NOMO-1 treated with dmso at 0.1 percent for 144 hours (cell line): ENCODE data around the gene SIM1.

Source experiments
- DNase-seq: peaks from one replicate; lab custom pipeline; 2025; ENCODE audit not compliant: unreplicated experiment; lab: John Stamatoyannopoulos, UW

The SIM1 gene

DNA sequence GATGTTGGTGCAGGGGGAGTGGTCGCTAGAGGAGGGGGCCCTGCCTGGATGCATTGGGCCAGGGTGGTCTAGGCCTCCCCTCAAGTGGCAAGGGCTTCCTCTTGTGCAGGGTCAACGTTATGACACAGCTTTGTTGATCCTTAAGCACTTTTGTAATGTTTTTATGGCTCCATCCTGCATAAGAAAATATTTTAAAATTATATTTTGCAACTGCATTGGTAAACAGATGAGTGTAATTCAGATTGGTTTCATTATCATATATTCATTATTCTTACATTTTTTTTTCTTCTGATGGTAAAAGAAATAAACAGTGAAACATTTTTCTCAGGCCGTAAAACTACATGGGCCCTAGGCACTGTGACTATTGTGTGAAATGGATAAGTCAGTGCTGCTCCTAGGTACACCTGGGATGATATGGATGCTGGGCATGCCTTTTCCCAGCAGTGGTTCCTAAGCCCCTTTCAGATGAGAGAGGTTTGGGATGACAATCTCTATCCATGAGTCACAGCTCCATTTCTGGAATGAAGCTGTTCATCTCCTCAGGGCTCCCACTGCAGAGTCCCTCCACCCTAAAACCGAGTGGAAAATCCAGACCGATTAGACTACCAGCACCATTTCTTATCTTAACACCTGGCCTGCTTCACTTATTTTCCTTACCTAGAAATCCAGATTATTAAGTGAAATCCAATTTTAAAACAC is 5.8 kb upstream of the SIM1 start:
- DNase-seq = no peak

DNA sequence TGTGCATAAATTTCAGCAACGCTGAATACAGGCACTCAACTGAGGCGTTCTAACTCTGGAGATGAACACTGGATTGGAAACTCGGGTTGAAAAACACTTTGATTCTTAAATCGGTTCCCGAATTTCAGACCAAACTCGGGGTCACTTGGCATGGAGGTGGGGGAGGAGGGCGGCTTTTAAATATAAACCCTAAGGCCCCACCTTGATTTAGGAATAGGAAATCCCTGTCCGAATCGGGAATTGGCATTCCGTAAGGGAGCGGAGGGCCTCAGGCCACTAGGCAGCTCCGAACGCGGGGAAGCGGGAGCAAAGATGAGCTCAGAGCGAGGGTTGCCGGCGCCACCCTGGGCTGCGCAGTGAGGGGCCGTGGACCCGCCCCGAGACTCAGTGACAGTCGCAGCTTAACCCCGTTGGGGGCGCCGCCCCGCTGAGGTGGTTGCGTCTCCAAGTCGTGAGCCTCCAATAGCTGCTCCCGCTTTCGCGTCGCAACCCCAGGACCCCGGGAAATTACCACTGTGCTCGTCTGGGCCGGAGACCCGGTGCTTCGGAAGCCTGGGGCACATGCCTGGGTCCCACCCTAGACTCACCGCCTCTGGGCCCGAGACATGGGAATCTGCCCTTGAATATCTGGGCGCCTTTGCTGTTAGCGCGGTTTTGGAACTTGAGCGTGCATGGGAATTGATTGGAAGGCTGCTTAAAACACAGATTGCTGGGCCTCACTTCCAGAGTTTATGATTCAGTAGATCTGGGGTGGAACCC is 4.6 kb upstream of the SIM1 start:
- DNase-seq = no peak

DNA sequence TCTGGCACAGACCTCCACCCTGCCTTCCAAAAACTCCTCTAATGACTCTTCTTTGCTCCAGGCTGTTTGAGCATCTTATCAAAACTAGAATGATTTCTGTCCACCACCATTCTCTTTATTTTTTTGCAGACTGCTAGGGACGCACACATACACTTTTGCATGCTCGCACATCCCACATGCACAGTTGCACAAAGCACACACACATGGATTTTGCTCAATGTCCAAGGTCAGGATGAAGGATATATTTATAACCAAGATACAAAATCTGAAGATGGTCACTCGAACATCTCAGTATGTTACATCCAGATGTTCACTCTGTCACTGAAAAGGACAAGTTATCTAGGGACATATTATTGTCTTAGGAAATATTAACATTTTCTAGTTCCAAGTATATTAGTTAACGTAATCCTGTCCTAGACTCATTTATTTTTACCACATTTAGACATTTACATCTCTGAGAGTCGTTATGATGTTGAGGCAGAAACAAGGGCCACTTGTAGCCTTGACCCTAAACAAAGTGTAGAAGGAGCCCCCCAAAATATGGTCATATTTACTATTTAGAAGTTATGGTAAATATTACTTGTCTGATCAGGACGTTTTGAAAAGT is 3.4 kb upstream of the SIM1 start:
- DNase-seq = no peak

DNA sequence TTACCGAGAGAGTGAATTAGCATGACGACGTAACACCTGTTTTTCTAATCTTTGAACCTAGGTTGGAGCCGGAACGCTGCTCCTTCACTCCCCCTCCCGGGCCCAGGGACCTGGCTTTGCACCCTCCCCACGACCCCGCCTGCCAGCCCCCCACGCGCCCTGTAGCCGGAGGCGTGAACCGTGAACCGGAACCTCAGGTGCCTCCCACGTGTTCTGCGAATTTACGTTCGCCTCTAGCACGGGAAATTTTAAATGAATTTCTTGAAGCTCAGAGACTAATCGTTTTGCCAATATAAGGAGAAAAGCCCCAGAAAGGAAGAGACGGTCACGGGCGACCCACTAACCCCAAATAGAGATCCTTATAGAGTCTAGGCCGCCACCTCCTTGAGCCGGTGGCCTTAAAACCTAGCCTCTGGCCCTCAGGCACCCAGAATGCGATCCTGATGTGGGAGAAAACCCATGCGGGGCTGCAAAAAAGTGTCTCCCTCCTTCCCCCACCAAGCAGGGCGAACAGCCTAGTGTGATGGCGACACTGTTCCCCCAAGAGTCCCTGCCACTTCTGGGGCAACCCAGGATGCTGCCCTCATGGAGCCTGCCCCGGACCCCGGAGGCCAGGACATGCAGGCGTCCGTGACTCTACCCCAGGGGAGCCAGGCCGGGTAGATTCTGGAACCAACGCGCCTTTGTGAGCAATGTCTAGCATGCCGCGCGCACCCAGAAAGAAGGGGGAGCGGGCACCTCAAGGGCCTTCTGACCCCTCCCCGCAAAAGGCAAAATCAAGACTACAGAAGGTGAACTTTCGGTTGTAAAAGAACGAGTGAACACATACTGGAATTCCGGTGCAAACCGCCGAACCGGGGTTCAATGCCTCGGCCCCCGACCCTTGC is 2.7 kb upstream of the SIM1 start:
- DNase-seq = no peak

DNA sequence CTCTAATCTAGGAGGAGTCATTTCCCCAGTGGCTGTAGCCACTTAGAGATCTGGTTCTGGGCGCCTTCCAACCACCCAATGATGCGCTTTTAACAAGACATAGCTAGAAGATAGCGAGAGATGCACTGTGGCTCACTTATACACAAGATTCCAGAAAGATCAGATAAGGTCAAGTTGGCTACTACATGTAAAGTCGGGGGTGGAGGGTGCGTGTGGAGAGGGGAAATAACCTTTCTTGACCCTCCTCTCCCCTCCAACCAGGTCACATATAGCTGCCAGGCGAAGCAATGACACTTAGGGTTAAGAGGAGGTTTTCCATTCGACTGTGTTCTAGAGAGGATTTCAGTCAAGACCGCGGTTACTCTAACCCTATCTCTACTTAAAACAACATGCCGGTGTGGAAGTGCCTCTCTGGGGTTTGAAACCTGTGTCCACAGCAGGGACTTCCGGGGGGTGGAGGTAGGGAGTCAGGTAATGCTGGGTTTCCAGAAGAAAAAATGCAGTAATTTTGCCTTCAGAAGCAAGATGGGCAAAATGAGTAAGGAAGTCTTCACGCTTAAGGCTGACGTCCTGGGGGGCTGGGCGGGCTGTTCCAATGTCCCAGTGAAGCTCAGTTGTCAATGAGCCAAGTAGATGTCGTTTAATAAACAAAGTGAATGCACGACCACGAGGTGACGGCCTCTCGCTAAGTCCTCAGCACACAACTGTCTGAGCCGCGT is 1.8 kb upstream of the SIM1 start:
- no peak for DNase-seq

DNA sequence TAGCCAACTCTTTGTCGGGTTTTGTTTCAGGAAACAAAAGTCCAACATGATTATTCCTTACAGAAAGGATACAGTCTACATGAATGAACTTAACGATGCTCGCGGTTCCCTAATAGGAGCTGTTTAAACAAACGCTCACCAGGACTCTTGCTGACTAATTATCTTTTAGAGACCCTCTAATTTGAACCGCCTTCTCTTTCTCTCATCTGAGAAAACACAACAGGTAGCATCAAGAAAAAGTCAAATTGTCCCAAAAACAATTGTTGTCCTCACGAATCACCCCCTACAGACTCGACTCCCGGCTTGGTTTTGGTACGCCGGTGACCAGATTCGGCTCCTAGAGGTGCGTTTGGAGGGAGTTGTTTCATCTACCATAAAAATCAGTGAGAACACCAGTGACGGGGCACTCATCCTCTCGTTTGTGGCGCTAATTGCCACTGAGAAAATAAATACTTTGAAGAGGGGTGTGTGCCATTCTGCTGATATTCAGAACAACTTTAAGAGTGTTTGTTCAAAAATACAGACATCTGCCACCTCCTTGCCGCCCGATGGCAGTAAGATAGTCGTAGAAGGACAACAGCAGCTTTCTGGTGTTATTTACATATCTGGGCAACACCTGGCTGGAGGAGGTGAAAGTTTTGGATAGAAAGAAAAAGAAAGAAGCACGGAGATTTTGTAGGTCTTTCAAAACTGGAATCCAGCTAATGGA is 1.1 kb upstream of the SIM1 start:
- DNase-seq = no peak

DNA sequence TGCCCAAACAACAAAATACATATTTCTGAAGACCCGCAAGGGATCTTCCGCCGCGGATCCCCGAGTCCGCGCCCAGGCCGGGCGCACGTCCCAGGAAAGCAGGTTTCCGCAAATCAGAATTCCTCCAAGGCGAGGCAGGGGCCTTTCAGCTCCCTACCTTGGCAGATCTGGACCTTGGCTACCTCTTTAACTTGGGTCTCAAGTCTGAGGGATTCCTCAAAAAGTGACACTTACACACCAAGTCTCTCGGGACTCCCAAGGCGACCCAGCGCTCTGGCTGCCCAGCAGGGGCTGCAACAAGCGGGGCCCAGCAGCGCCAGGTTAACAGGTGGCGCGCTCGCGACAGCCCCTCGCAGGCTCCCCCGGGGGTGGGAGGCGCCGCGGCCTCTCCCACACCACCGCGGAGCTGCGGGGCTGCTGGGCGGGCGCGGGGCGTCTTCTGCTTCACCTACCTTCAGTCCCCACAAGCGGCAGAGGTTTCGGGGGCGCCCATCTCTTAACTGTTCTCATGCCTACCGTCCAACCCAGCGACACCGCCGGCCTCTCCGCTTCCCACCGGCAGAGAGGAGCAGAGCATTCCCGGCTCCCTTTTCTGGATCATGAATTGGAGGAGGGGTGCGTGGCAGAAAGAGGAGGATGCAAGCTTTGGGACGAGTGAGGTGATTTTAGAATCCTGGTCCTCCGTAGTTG is 414 bp downstream of the SIM1 start:
- no peak for DNase-seq

DNA sequence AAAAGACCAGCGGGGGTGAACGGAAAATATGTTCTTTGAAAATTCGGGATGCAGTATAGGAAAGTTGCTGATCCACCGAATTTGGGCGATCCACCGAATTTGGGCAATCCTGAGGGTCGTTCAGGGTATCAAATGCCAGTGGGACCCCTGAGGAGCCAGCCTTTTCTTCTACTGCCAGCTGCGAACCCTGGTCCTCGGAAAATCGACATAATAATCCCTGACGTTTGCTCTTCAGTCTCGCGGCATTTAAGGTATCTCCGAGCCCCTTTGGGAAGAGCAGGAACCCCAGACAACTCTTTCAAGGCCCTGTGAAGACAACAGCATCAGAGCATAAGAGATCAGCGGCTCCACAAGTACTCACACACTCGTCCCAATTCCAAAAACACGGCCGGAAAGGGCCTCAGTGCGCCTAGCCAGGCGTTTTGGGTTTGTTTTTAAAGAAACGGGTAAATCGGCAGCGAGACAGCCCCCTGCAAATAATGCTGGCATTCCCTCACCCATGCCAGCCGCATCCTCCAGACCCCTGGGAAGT is 1.0 kb downstream of the SIM1 start:
- no peak for DNase-seq

DNA sequence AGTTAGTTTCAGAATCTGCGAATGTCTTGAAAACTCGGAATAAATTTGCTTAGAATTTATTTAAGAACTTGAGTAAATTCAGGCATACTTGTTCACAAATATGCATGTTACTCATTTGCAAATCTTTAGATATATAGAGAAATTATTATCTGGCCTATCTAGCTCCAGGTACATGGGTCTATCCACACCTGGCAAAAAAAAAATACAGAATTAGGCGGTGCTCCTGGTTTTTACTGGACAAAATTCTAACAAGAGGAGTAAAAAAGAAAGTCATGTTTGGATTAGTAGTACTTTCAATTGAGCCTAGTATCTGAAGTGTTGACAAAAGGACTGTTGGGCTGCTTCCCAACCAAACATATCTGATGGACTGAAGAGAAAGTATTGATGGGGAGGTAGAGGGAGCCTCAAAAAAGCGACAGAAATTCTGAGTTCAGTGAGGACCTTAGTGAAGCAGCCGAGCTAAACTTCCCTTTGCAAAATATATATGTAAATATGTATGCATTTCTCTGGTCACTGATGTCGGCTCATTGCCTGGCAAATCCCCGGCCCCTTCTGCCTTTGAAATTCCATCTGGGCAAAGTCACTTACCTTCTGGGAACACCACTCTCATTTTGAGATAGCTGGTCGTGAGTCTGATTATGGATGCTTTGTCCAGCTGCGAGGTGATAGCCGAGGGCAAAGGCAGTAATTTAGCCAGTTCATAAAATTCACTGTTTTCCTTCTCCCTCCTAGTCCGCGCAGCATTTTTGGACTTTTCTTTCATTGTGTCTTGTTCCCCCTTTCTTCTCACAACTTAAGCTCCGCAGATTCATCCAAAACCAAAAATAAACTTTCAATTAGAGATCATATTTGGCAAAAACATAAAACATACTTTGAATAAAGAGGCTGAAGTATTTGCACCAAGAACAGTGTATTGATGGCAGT is 1.8 kb downstream of the SIM1 start:
- no peak for DNase-seq

DNA sequence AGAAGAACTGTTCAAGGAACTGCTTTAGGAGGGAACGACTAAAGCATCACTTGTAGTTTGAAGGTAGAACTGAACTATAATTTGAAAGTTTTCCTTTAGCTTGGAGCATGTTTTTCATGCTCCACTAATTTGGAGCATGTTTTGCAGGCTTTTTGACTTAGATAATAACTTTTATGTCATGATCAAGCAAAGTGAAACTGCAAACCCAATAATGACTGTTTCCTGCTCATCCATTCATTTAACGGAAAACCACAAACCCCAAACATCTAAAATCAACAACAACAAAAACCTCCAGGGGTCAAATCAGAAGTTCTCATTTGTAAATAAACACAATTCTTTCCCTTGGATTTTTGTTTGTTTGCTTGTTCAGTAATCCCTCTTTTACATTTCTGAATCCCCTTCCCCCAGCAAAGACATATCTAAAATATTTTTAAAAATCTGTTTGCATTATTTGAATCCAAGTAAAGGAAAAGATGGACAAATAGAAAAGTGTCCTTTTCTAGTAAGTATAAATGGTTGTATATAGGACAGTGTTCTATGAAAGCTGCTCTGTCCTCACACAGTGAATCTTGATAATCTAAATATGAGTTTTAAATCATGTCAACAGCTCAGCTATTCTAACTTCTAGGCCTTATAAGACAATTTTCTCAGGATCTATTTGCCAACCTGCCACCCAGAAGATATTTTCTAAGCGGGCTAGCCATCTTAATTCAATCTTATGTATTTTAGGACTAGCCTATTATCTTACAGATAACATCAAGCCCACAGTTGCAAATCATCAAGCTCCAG is 2.6 kb downstream of the SIM1 start:
- DNase-seq = no peak

DNA sequence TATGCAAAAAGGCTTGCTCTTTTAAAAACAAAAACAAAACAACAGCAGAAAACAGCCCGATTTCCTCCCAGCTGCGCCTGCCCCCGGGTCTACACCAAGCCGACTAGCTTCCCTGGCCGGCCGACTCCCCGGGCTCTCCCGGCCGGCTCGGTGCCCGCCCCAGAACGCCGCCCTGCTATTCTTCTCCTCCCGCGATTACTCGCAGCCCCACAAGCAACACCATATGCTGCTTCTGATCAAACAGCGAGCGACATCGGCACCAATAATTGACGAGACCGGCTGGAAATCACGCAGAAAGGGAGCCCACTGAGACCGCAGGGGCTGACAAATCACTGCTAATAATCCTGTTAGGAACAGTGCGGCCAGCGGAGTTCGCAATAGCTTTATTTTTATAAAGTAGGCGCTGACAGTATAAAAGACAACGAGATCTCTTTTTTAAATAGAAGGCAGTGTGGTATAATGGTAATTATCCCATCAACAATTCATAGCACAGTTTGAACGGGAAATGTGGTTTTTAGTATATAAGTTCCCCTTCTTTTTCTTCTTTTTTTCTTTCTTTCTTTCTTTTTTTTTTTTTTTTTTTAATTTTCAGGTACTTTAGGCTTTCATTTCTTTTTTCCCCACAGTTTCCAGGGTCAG is 3.3 kb downstream of the SIM1 start:
- DNase-seq = no peak

DNA sequence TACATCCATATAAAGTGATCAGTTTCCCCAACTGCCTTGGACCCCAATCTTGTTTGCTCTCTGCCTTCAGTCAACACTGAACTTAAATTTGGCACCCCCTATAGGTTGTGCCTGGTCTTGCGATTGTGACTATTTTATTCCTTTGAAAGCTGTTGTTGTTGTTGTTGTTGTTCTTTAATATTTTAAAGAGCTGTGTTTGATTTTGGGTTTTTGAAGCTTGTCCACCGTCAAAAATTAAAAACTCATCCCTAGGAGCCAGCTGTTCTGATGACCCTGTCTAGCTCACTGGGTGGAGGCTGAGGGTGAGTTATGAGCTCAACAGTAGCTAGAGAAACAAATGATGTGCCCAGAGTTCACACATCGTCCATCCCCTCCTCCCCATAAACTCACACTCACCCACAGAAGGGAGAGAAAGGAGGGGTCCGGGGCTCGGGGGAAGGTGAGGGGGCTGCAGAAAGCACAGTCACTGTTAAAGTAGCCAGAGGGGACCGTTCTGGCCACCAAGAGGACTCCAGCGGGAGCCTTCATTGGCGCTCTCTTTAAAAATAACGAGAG is 4.0 kb downstream of the SIM1 start:
- no peak for DNase-seq

DNA sequence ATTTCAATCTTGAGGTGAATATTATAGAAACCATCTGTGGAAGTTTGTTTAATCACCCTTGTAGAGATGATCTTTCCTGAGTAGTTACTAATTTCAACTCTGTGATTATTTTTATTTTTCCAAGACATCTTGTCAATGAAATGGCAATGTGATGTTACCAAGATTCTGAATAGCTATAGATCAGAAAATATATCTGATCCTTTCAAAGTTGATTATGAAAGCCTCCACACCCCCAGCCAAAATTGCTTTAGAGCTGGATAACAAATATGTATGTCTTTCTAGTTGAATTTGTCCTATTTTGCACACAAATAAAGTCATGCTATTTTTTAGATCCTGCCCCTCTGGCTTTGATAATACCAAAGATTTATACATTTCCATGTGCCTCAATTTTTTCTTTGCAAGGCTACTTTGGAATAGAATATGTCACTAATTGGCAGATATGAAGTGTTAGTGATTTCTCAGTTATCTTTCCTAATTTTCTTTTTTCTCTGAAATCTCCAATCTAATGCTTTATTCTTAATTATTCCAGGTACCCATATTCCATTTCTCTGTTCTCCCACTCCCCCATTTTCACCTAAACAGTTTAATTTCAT is 5.0 kb downstream of the SIM1 start:
- no peak for DNase-seq

DNA sequence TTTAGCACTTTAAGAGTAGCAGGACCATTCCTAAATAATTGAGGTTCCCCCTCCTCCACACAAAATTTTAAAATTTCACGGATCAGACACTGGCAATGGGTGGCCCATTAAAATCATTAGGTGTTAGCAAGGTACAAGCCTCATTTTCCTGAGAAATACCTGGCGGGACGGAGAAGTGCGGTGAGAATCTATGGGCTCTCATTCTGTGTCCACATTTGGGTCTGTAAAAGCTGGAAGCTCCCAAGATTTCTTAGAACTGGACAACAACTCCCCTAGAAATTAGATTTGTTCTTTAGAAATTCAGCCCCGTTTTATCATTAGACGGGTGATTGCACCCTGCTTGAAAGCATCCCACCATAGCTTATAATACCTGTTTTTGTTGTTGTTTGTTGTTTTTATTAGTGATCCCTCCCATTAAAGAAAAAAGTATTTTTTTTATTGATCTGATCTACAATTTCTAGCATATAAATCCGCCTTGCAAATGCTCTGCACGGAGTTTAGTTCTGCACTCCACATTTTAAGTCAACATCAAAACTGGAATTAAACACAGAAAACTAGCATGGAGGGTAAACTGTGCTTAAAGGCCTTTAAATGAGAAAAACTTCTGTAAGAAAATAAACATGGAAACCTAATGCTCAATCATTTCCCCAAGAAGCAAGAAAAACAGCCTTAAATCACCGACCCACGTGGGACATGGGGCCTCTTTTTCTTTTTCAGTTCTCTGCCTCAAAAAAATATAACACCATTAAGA is 5.7 kb downstream of the SIM1 start:
- DNase-seq = no peak

DNA sequence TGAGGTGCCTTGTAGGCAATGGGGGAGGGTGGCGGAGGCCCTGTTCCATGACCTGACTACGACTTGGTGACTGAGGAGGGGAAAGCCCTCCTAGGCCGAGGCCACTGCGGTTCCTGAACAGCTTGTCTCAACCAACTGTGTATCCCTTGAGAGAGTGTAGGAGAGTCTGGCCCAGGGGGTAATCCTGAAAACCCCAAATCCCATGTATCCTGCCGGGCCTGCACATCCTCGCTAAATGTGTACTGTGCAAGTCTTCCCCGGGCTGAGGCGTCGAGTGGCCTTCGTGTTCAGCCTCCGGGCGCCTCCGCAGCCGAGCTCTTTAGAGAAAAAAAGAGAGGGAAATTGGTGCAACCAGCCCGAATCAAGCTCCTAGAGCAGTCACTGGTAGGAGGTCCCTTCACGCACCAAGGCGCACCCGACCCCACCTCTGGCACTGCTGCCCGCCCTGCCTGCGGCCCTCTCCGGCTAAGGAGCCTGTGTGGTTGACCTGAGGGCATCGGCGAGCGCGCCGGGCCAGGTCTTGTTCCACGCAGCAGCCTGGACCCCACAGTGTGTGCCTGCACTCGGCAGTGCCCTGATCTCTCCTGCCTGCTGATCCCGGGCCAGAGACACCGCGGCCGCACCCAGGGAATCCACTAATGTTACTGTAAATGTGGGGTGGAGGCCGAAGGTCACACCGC is 7.3 kb downstream of the SIM1 start:
- DNase-seq = no peak
